CD4-positive, alpha-beta memory T cell (primary cell): Measurements from ENCODE around the gene DELE1. TPM values are rescaled to one million over a fixed set of nuclear protein-coding genes. Genes with fewer than 3 reads are reported as not detected.
"Not testable (repeated sequence)": the region's sequence is repeated elsewhere in the genome, so short reads cannot be mapped to it uniquely, and the experiment has no call there.

Source experiments
- CTCF ChIA-PET: fragments of 350-600 bp; sonication (Branson Sonifier 250); formaldehyde crosslinking; loops from one replicate; lab custom pipeline; 2021; ENCODE audit warnings: inconsistent platforms; ENCODE audit not compliant: partially characterized antibody; lab: Charles Lee
- POLR2A ChIA-PET: fragments of 350-600 bp; sonication (Branson Sonifier 250); formaldehyde crosslinking; loops from one replicate; lab custom pipeline; 2021; ENCODE audit not compliant: partially characterized antibody; lab: Charles Lee
- DNase-seq, 5 donors: peaks; one replicate each; pipeline versions ENCODE4 v3.0.0 to v3.0.0-alpha.2; 2020 to 2022; ENCODE audit warnings: mixed read lengths in 1 of 5
- H3K27ac ChIP-seq: one replicate; pipeline ENCODE4 v1.7.0; 2013; ENCODE audit warnings: low read depth, low read length
- H3K27me3 ChIP-seq: 2 replicates; pipeline ENCODE4 v1.7.0; 2013; ENCODE audit warnings: mild to moderate bottlenecking, low read length, moderate library complexity; ENCODE audit not compliant: insufficient read depth
- H3K36me3 ChIP-seq: 2 replicates; pipeline ENCODE4 v1.7.0; 2013; ENCODE audit warnings: mild to moderate bottlenecking, low read length, moderate library complexity; ENCODE audit not compliant: insufficient read depth
- H3K4me1 ChIP-seq: 2 replicates; pipeline ENCODE4 v1.7.0; 2013; ENCODE audit warnings: mild to moderate bottlenecking, low read length, moderate library complexity; ENCODE audit not compliant: insufficient read depth
- H3K4me3 ChIP-seq, 2 donors: one replicate each; pipeline ENCODE4 v1.7.0; 2013; ENCODE audit warnings: low read length in 2 of 2, mild to moderate bottlenecking in 1 of 2
- H3K9me3 ChIP-seq, 2 donors: one replicate each; pipeline ENCODE4 v1.7.0; 2013; ENCODE audit warnings: low read length in 2 of 2, control low read depth in 1 of 2; ENCODE audit not compliant: control insufficient read depth in 1 of 2
- H3K27ac Mint-ChIP-seq, 7 donors: one replicate each; pipeline ENCODE4 v1.8.0; 2020 to 2021; ENCODE audit warnings: mixed read lengths in 7 of 7, mild to moderate bottlenecking in 6 of 7, inconsistent platforms in 3 of 7, moderate library complexity in 3 of 7
- H3K27me3 Mint-ChIP-seq, 2 donors: one replicate each; pipeline ENCODE4 v1.8.0; 2020 to 2021; ENCODE audit warnings: mixed read lengths in 2 of 2
- H3K36me3 Mint-ChIP-seq, 2 donors: one replicate each; pipeline ENCODE4 v1.8.0; 2020 to 2021; ENCODE audit warnings: mixed read lengths in 2 of 2, inconsistent platforms in 1 of 2, mild to moderate bottlenecking in 1 of 2
- H3K4me1 Mint-ChIP-seq, 4 donors: one replicate each; pipeline ENCODE4 v1.8.0; 2020 to 2021; ENCODE audit warnings: mixed read lengths in 4 of 4, mild to moderate bottlenecking in 1 of 4
- H3K4me3 Mint-ChIP-seq, 8 donors: one replicate each; pipeline ENCODE4 v1.8.0; 2020 to 2021; ENCODE audit warnings: mixed read lengths in 8 of 8, mild to moderate bottlenecking in 7 of 8, moderate library complexity in 6 of 8, inconsistent platforms in 3 of 8
- H3K9me3 Mint-ChIP-seq, 8 donors: one replicate each; pipeline ENCODE4 v1.8.0; 2020 to 2021; ENCODE audit warnings: mixed read lengths in 8 of 8, mild to moderate bottlenecking in 5 of 8, inconsistent platforms in 3 of 8, moderate library complexity in 1 of 8
- intact Hi-C: fragments of 100-400 bp; cut with micrococcal nuclease; formaldehyde crosslinking; loops from one replicate; pipeline ENCODE4 v1.15.1; 2023
- polyA plus RNA-seq, 2 donors: library from polyadenylated mRNA; unstranded; fragments of 300-500 nt; fragmentation: Illumina TruSeq; gene quantifications; one replicate each; pipeline ENCODE4 v1.2.3, GENCODE V29; 2021
- total RNA-seq, 2 experiments: library from RNA; stranded (reverse); gene quantifications; one replicate each; pipeline ENCODE4 v1.2.3, GENCODE V29; 2021

Gene DELE1
- total and polyA plus RNA-seq, 4 experiments from 2014 or later, result 31.4 to 83.1 (median 58.7) TPM

GRCh38 chr5:141919218-141920119, 4.2 kb upstream of the DELE1 start:
- H3K27ac Mint-ChIP-seq, result peak overlapping the region in 1 of 7 donors; percentile 55
- intact Hi-C loops, result no loop called here
- H3K27me3 ChIP-seq, result no peaks in the 10 kb centered on the region
- no peak overlapping the region for H3K4me3 Mint-ChIP-seq
- H3K27me3 Mint-ChIP-seq, result peaks cover 11 to 14% of the 10 kb centered on the region in 2 donors
- H3K9me3 ChIP-seq, result no peaks in the 10 kb centered on the region
- ChIA-PET CTCF (interaction anchor here (2.4 to 5.4 kb wide), 3 partner anchors 41 to 228 kb away, joined by 7 to 35 read pairs (median 10); no protein-coding TSS in a partner anchor), POLR2A (no interaction called here)
- H3K36me3 Mint-ChIP-seq, result peaks cover 3 to 8% of the 10 kb centered on the region in 2 donors
- H3K27ac ChIP-seq, result no peak overlapping the region
- peaks cover 20% of the 10 kb centered on the region for H3K4me1 ChIP-seq
- no peak overlapping the region for H3K4me3 ChIP-seq
- no peaks in the 10 kb centered on the region for H3K36me3 ChIP-seq
- no peaks in the 10 kb centered on the region for H3K9me3 Mint-ChIP-seq
- DNase-seq, result no peak
- H3K4me1 Mint-ChIP-seq, result peaks cover 4 to 24% (median 12%) of the 10 kb centered on the region in 4 donors

- Mint-ChIP-seq H3K4me3 (peak overlapping the region in 1 of 8 donors; percentile 29), H3K4me1 (peaks cover 9 to 26% (median 18%) of the 10 kb centered on the region in 4 donors), H3K27ac (peak overlapping the region in 2 of 7 donors; percentile 18 to 42), H3K36me3 (peaks cover 8 to 13% of the 10 kb centered on the region in 2 donors), H3K9me3 (no peaks in the 10 kb centered on the region), H3K27me3 (peaks cover 4 to 5% of the 10 kb centered on the region in 2 donors)
- Histone ChIP-seq H3K27ac (no peak overlapping the region), H3K4me1 (peaks cover 21% of the 10 kb centered on the region), H3K36me3 (peaks cover 4% of the 10 kb centered on the region), H3K4me3 (no peak overlapping the region), H3K27me3 (no peaks in the 10 kb centered on the region), H3K9me3 (no peaks in the 10 kb centered on the region)
- ChIA-PET CTCF (interaction anchor here (2.4 to 5.4 kb wide), 2 partner anchors 40 to 229 kb away, joined by 7 to 35 read pairs; no protein-coding TSS in a partner anchor), POLR2A (interaction anchor here (0.8 to 3.7 kb wide), 2 partner anchors 38 to 40 kb away, joined by 3 to 36 read pairs; partner anchors contain the start of gene PCDH12)
- intact Hi-C loops, result no loop called here
- DNase-seq, result no peak
These were observed 2.9 kb upstream of the DELE1 start for GRCh38 chr5:141920771-141921170.

DNA sequence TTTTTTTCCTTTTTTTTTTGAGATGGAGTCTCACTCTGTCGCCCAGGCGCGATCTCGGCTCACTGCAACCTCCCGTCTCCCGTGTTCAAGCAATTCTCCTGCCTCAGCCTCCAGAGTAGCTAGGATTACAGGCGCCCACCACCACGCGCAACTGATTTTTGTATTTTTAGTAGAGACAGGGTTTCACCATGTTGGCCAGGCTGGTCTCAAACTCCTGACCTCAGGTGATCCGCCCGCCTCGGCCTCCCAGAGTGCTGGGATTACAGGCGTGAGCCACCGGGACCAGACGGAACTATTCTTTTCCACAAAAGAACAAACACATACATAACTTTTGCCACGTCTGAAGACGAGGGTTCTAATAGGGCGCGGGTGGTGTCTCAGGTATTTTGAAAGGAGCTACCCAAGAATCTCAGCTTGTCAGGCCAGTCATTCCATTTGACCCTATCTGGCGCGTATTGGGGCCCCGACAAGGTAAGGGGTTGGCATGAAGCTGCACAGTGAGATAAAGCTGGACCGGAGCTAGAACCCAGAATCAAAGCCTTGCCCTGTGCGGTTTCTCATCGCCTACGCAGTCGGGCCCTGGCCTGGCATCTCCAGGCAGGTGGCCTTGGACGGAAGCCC, 734 bp upstream of the DELE1 start:
- POLR2A ChIA-PET, result interaction anchor here (0.9 to 3.8 kb wide), 21 partner anchors 8 to 286 kb away, joined by 3 to 36 read pairs (median 6); partner anchors contain the start of genes ARAP3, FCHSD1, HDAC3 and PCDH1
- Mint-ChIP-seq H3K4me3 (peak overlapping the region; percentile 87 to 97 (median 92)), H3K27ac (peak overlapping the region; percentile 95 to 98 (median 97)), H3K36me3 (peaks cover 25 to 32% of the 10 kb centered on the region in 2 donors), H3K4me1 (peaks cover 13 to 43% (median 31%) of the 10 kb centered on the region in 4 donors)
- CTCF ChIA-PET, result interaction anchor here (0.9 to 5.4 kb wide), 16 partner anchors 8 to 331 kb away, joined by 3 to 35 read pairs (median 4); partner anchors contain the start of genes PCDH1 and RNF14
- peaks cover 26% of the 10 kb centered on the region for H3K4me1 ChIP-seq
- not testable (repeated sequence) for H3K27me3 ChIP-seq, H3K27me3 Mint-ChIP-seq, H3K9me3 Mint-ChIP-seq, H3K9me3 ChIP-seq
- H3K4me3 ChIP-seq, result peak overlapping the region; percentile 76 to 93
- H3K27ac ChIP-seq, result peak overlapping the region; percentile 99
- DNase-seq, result peak in 1 of 5 donors; percentile 45
- intact Hi-C loops, result loop anchor here (1.0 to 2.0 kb wide), 4 partner anchors 37 to 230 kb away; partner anchors contain the start of genes PCDH1 and RNF14
- peaks cover 25% of the 10 kb centered on the region for H3K36me3 ChIP-seq

- H3K27me3 ChIP-seq, result no peaks in the 10 kb centered on the region
- intact Hi-C loops, result no loop called here
- peak overlapping the region in 1 of 7 donors; percentile 55 for H3K27ac Mint-ChIP-seq
- H3K4me3 ChIP-seq, result no peak overlapping the region
- H3K36me3 ChIP-seq, result peaks cover 60% of the 10 kb centered on the region
- peaks cover 31% of the 10 kb centered on the region for H3K4me1 ChIP-seq
- no peak overlapping the region for H3K27ac ChIP-seq
- H3K9me3 Mint-ChIP-seq, result no peaks in the 10 kb centered on the region
- H3K36me3 Mint-ChIP-seq, result peaks cover 57 to 63% of the 10 kb centered on the region in 2 donors
- peaks cover 16 to 48% (median 37%) of the 10 kb centered on the region in 4 donors for H3K4me1 Mint-ChIP-seq
- ChIA-PET CTCF (interaction anchor here (0.6 to 2.4 kb wide), 4 partner anchors 34 to 234 kb away, joined by 3 to 7 read pairs (median 6); partner anchors contain the start of gene RNF14), POLR2A (interaction anchor here (0.6 to 1.0 kb wide), 2 partner anchors 48 to 84 kb away, joined by 3 read pairs; partner anchors contain the start of gene PCDH1)
- H3K9me3 ChIP-seq, result no peaks in the 10 kb centered on the region
- no peaks in the 10 kb centered on the region for H3K27me3 Mint-ChIP-seq
- H3K4me3 Mint-ChIP-seq, result peak overlapping the region in 1 of 8 donors; percentile 26
- no peak for DNase-seq
These were observed 2.8 kb downstream of the DELE1 start for GRCh38 chr5:141926434-141926833.

DNA sequence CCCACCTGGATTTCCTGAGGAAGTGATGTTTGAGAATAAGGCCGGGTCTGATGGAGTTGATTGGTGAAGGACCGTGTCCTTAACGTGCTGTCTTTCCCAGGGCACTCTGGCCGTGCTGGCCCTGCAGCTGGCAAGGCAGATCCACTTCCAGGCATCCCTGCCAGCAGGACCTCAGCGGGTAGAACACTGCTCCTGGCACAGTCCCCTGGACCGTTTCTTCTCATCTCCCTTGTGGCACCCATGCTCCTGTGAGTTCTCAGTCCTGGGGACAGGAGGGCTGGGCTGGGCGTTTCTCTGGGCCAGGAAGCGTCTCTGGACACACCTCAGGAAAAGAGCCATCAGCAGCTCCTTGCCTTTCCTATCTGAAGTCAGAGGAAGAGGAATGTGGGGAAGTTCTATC, 4.4 kb downstream of the DELE1 start:
- peaks cover 64 to 76% of the 10 kb centered on the region in 2 donors for H3K36me3 Mint-ChIP-seq
- Histone ChIP-seq H3K36me3 (peaks cover 73% of the 10 kb centered on the region), H3K27ac (no peak overlapping the region), H3K4me1 (peaks cover 23% of the 10 kb centered on the region), H3K27me3 (no peaks in the 10 kb centered on the region), H3K4me3 (no peak overlapping the region), H3K9me3 (no peaks in the 10 kb centered on the region)
- H3K9me3 Mint-ChIP-seq, result no peaks in the 10 kb centered on the region
- ChIA-PET CTCF (interaction anchor here (2.0 to 2.4 kb wide), 2 partner anchors 33 to 40 kb away, joined by 6 to 7 read pairs; partner anchors contain the start of gene RNF14), POLR2A (no interaction called here)
- peak overlapping the region in 4 of 7 donors; percentile 35 to 66 (median 59) for H3K27ac Mint-ChIP-seq
- H3K27me3 Mint-ChIP-seq, result no peaks in the 10 kb centered on the region
- intact Hi-C loops, result no loop called here
- no peak overlapping the region for H3K4me3 Mint-ChIP-seq
- peaks cover 16 to 43% (median 36%) of the 10 kb centered on the region in 4 donors for H3K4me1 Mint-ChIP-seq
- DNase-seq, result no peak

GRCh38 chr5:141929398-141930058, 5.9 kb downstream of the DELE1 start:
- H3K27me3 ChIP-seq, result no peaks in the 10 kb centered on the region
- H3K27ac ChIP-seq, result no peak overlapping the region
- H3K36me3 ChIP-seq, result peaks cover 84% of the 10 kb centered on the region
- ChIA-PET CTCF (no interaction called here), POLR2A (interaction anchor here (1.2 kb wide), 1 partner anchor 29 kb away, joined by 3 read pairs; the partner anchor contains the start of gene PCDH12)
- H3K9me3 ChIP-seq, result no peaks in the 10 kb centered on the region
- Mint-ChIP-seq H3K27ac (peak overlapping the region in 1 of 7 donors; percentile 29), H3K36me3 (peaks cover 63 to 77% of the 10 kb centered on the region in 2 donors), H3K27me3 (no peaks in the 10 kb centered on the region), H3K4me1 (peaks cover 10 to 29% (median 26%) of the 10 kb centered on the region in 4 donors), H3K4me3 (no peak overlapping the region), H3K9me3 (no peaks in the 10 kb centered on the region)
- peaks cover 12% of the 10 kb centered on the region for H3K4me1 ChIP-seq
- intact Hi-C loops, result no loop called here
- no peak overlapping the region for H3K4me3 ChIP-seq
- no peak for DNase-seq
